ENCODE measurements around the gene TMEM59L. TPM values are rescaled to one million over a fixed set of nuclear protein-coding genes. Genes with fewer than 3 reads are reported as not detected.

Gene TMEM59L
- total and polyA plus RNA-seq, 4 donors, result 0.08 to 0.15 (median 0.08) TPM; not detected in 1

DNA sequence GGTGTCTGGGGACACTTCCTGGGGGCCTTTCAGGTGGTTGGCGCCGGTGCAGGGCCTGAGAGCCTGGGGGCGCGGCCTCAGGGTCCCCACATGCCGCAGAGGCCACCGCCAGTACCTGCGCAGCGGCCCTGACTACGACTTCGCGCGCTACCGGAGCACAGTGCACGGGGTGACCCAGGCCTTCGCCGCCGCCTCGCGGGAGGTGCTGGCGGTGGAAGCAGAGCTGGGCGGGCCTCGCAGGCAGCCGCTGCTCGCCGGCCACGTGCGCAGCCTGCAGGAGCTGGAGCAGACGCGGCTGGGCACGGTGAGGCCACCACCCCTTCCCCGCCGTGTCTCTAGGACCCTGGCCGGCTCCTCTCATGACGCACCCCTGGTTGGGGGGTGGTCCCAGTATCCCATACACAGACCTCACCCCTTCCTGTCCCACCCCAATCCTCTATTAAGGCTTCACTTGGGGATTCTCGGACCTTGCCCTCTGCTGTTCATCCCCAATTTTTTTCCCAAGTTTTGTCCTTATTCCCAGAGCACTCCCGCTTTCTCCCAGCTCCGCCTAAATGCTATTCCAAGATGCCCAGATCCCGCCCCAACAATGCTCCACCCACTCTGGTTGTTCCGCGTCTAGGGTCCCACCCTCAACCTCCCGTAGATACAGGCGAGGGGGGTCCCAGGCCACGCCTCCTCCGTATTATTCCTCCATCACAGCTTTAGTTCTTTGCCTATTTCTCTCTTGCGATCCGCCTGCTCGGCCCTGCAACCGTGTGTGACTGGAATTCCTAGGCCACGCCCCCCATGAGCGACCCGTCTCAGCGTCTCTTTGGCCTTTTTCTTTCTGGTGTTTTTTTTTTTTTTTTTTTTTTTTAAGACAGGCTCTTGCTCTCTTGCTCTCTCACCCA is 23.0 kb upstream of the TMEM59L start:
- Histone ChIP-seq H3K27ac (ENCODE audit: low read depth in 1 of 2, low read length in 2 of 2) (peak overlapping the region; percentile 74 to 84), H3K4me3 (ENCODE audit: low read depth in 1 of 3, low read length in 3 of 3) (peak overlapping the region; percentile 72 to 83 (median 78)), H3K36me3 (ENCODE audit: control insufficient read depth in 4 of 4, insufficient read depth in 3 of 4, low read depth in 1 of 4, low read length in 3 of 4) (peaks cover 0 to 3% (median 1%) of the 10 kb centered on the region in 4 donors), H3K4me1 (ENCODE audit: control insufficient read depth in 4 of 4, insufficient read depth in 4 of 4, low read length in 3 of 4) (peaks cover 8 to 21% (median 17%) of the 10 kb centered on the region in 4 donors), H3K9ac (ENCODE audit: low read depth in 1 of 2, low read length in 2 of 2) (peak overlapping the region in 1 of 2 donors; percentile 33), H3K9me3 (ENCODE audit: control insufficient read depth in 4 of 4, low read length in 3 of 4) (no peaks in the 10 kb centered on the region), H3K27me3 (ENCODE audit: control insufficient read depth in 4 of 4, insufficient read depth in 4 of 4, low read length in 3 of 4) (no peaks in the 10 kb centered on the region)
- TF ChIP-seq EGR1 (IDR thresholded peaks at IDR 0.05; ENCODE audit: low read depth in 2 of 2) (no peak), ZBTB33 (IDR thresholded peaks at IDR 0.05) (no peak), JUND (IDR thresholded peaks at IDR 0.05) (no peak), FOXA2 (IDR thresholded peaks at IDR 0.05) (no peak), HNF4A (conservative IDR thresholded peaks at IDR 0.05) (no peak), CTCF (IDR thresholded peaks at IDR 0.05; ENCODE audit: low read depth, low read length, missing input control) (peak; percentile 29), GABPA (IDR thresholded peaks at IDR 0.05 in 1 of 2, conservative IDR thresholded peaks at IDR 0.05 in 1 of 2) (no peak), SP1 (IDR thresholded peaks at IDR 0.05) (peak; percentile 17), TAF1 (conservative IDR thresholded peaks at IDR 0.05) (no peak), REST (IDR thresholded peaks at IDR 0.05) (no peak), NR2F2 (IDR thresholded peaks at IDR 0.05) (no peak), HNF4G (IDR thresholded peaks at IDR 0.05) (no peak)
- TF ChIP-seq, protein P1, sequence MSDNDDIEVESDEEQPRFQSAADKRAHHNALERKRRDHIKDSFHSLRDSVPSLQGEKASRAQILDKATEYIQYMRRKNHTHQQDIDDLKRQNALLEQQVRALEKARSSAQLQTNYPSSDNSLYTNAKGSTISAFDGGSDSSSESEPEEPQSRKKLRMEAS (IDR thresholded peaks at IDR 0.05), result no peak
- TF ChIP-seq, protein P2, sequence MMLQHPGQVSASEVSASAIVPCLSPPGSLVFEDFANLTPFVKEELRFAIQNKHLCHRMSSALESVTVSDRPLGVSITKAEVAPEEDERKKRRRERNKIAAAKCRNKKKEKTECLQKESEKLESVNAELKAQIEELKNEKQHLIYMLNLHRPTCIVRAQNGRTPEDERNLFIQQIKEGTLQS (IDR thresholded peaks at IDR 0.05), result no peak
- 22% methylated on average over 52 of the region's 52 CpGs for WGBS
- peak; percentile 69 for DNase-seq (ENCODE audit: low spot score)
